MM.1S (cell line): ENCODE measurements around the gene ANKRD29.
A peak's percentile ranks its signal among the peaks of the same experiment; 100 is the strongest.

Experiments
- DNase-seq: peaks from one replicate; pipeline ENCODE4 v3.0.0-alpha.2; 2015
- H2AFZ ChIP-seq: fragments of 300-600 bp; sonication (generic); 2 replicates; pipeline ENCODE4 v1.6.0; 2016; ENCODE audit warnings: antibody characterized with exemption, low read length
- H3F3A ChIP-seq: fragments of 300-600 bp; sonication (generic); 2 replicates; pipeline ENCODE4 v1.6.1; 2016; ENCODE audit warnings: mild to moderate bottlenecking, antibody characterized with exemption, low read length, moderate library complexity, mixed read lengths; ENCODE audit not compliant: insufficient read depth
- H3K27ac ChIP-seq: fragments of 300-600 bp; sonication (generic); 2 replicates; pipeline ENCODE4 v1.5.1; 2016; ENCODE audit warnings: mild to moderate bottlenecking, low read length
- H3K27me3 ChIP-seq: fragments of 300-600 bp; sonication (generic); replicated peaks from 2 replicates; pipeline ENCODE4 v1.6.0; 2016; ENCODE audit warnings: low read length; ENCODE audit not compliant: insufficient read depth
- H3K36me3 ChIP-seq: fragments of 300-600 bp; sonication (generic); replicated peaks from 2 replicates; pipeline ENCODE4 v1.6.1; 2016; ENCODE audit warnings: mild to moderate bottlenecking, low read length, mixed read lengths; ENCODE audit not compliant: insufficient read depth
- H3K4me1 ChIP-seq: fragments of 300-600 bp; sonication (generic); 2 replicates; pipeline ENCODE4 v1.6.1; 2016; ENCODE audit warnings: low read length, mixed read lengths
- H3K4me2 ChIP-seq: fragments of 300-600 bp; sonication (generic); 2 replicates; pipeline ENCODE4 v1.6.0; 2016; ENCODE audit warnings: low read depth, low read length
- H3K4me3 ChIP-seq: fragments of 300-600 bp; sonication (generic); 2 replicates; pipeline ENCODE4 v1.5.1; 2016; ENCODE audit warnings: low read length, mixed read lengths
- H3K79me2 ChIP-seq: fragments of 300-600 bp; sonication (generic); 2 replicates; pipeline ENCODE4 v1.6.1; 2016; ENCODE audit warnings: mixed run types, low read length, mixed read lengths
- H3K9ac ChIP-seq: fragments of 300-600 bp; sonication (generic); 2 replicates; pipeline ENCODE4 v1.6.1; 2016; ENCODE audit warnings: low read length, mixed read lengths
- H3K9me2 ChIP-seq: fragments of 300-600 bp; sonication (generic); replicated peaks from 2 replicates; pipeline ENCODE4 v1.6.1; 2016; ENCODE audit warnings: mild to moderate bottlenecking, low read length, mixed read lengths; ENCODE audit not compliant: insufficient read depth
- H3K9me3 ChIP-seq: fragments of 300-600 bp; sonication (generic); replicated peaks from 2 replicates; pipeline ENCODE4 v1.6.1; 2016; ENCODE audit warnings: mild to moderate bottlenecking, low read length, mixed read lengths; ENCODE audit not compliant: insufficient read depth
- H4K20me1 ChIP-seq: fragments of 300-600 bp; sonication (generic); 2 replicates; pipeline ENCODE4 v1.6.1; 2016; ENCODE audit warnings: mild to moderate bottlenecking, low read length, moderate library complexity, mixed read lengths; ENCODE audit not compliant: insufficient read depth
- EZH2 ChIP-seq: fragments of 300-600 bp; sonication (generic); optimal IDR thresholded peaks from 2 replicates; pipeline ENCODE3; 2017; ENCODE audit warnings: low read depth, mild to moderate bottlenecking, antibody characterized with exemption, low read length, mixed read lengths
- EZH2phosphoT487 ChIP-seq: fragments of 300-600 bp; sonication (generic); IDR thresholded peaks from 2 replicates; pipeline ENCODE4 v1.6.1; 2018; ENCODE audit warnings: antibody characterized with exemption, low read length
- TF ChIP-seq, protein P1 (sequence below): fragments of 300-600 bp; sonication (generic); IDR thresholded peaks from 2 replicates; pipeline ENCODE4 v1.5.1; 2016; ENCODE audit warnings: antibody characterized with exemption, low read length, mixed read lengths

ANKRD29 gene

DNA sequence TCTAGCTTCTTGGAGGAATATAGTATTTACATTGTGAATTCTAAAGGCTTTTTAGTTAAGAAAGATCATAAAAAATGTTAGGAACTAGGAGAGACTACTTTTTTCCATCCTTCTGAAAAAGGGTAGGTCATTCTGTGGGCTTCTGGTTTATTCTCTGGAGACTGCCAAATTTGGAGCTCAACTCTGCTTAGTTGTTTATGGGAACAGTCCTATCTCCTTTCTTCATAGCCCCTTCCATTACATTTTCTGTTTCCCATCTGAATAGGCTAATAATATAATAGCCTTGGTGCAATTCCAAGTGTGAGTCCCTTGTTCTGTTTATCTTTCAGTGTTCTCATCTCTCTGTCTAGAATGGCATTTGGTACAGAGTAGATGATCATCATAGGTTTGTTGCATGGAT is 42.1 kb upstream of the ANKRD29 start:
- Histone ChIP-seq H3K27me3 (no peaks in the 10 kb centered on the region), H4K20me1 (no peaks in the 10 kb centered on the region), H3K4me3 (no peak overlapping the region), H3K9ac (no peak overlapping the region), H3K4me2 (no peak overlapping the region), H3K9me3 (no peaks in the 10 kb centered on the region), H3F3A (no peaks in the 10 kb centered on the region), H2AFZ (no peak overlapping the region), H3K27ac (no peak overlapping the region), H3K9me2 (no peaks in the 10 kb centered on the region), H3K36me3 (no peaks in the 10 kb centered on the region), H3K4me1 (peaks cover 7% of the 10 kb centered on the region; the same call in 1 of the 2 replicates), H3K79me2 (no peaks in the 10 kb centered on the region)
- TF ChIP-seq, protein P1, sequence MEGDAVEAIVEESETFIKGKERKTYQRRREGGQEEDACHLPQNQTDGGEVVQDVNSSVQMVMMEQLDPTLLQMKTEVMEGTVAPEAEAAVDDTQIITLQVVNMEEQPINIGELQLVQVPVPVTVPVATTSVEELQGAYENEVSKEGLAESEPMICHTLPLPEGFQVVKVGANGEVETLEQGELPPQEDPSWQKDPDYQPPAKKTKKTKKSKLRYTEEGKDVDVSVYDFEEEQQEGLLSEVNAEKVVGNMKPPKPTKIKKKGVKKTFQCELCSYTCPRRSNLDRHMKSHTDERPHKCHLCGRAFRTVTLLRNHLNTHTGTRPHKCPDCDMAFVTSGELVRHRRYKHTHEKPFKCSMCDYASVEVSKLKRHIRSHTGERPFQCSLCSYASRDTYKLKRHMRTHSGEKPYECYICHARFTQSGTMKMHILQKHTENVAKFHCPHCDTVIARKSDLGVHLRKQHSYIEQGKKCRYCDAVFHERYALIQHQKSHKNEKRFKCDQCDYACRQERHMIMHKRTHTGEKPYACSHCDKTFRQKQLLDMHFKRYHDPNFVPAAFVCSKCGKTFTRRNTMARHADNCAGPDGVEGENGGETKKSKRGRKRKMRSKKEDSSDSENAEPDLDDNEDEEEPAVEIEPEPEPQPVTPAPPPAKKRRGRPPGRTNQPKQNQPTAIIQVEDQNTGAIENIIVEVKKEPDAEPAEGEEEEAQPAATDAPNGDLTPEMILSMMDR, result no peak
- TF ChIP-seq EZH2, result no peak
- no peak for TF ChIP-seq EZH2phosphoT487
- no peak for DNase-seq

DNA sequence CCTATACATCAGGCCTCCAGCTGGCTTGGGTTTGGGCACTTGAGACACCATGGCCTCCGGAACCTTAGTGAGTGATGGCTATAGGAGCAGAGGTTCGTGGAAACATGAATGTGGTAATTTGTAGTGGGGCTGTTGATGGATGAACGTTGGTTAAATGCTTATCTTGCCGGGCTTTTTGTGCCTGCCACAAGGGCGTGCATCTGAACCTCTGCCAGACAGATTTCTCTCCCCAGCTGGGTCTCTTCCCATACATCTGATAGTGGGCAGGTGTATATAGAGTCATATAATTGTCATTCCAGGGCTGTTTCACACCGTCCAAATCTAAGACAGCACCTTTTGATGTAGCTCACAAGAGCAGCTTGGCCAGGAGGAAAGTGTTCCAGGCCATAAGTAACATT is 41.3 kb upstream of the ANKRD29 start:
- Histone ChIP-seq H3K4me3 (no peak overlapping the region), H3K27ac (no peak overlapping the region), H4K20me1 (no peaks in the 10 kb centered on the region), H2AFZ (no peak overlapping the region), H3K4me1 (peaks cover 7% of the 10 kb centered on the region; the same call in 1 of the 2 replicates), H3K79me2 (no peaks in the 10 kb centered on the region), H3K9me2 (no peaks in the 10 kb centered on the region), H3K9ac (no peak overlapping the region), H3K27me3 (no peaks in the 10 kb centered on the region), H3F3A (no peaks in the 10 kb centered on the region), H3K4me2 (no peak overlapping the region), H3K36me3 (no peaks in the 10 kb centered on the region), H3K9me3 (no peaks in the 10 kb centered on the region)
- DNase-seq, result no peak
- TF ChIP-seq, protein P1, result no peak
- TF ChIP-seq EZH2 (no peak), EZH2phosphoT487 (no peak)

DNA sequence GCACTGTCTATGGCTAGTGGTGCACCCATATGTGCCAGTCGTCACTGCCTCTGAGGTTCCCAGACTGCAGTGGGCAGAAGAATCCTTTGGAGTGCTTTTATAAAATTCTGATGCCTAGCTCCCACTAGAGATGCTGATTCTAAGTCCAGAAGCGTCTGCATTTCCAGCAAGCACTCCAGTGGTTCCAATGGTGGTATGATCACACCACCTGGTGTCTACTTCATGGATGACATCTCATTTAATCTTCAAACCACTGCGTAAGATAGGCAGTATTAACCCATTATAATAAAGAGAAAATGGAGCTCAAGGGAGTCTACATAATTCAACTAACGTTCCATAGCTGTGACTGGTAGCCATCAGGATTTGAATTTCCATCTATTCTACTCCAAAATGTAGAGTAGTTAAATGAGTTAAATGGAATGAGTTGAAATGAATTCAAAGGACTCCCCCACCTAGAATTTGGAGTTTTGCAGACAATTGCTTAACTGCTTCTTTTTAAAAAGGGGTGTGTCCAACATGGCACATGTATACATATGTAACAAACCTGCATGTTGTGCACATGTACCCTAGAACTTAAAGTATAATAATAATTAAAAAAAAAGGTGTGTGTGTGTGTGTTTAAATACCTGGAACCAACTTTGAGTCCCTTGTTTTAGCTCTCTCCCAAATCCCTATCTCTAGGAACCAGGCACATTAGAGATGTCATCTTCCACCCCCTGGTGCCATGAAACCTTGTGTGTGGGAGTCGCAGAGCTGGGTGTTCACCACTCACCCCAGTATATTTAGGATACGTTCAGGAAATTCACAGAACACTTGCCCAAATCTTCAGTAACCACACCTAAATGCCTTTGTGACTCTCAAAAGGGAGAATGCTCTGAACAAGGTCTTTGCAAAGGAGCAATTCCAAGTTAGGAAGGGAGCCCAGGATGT is 40.6 kb upstream of the ANKRD29 start:
- Histone ChIP-seq H2AFZ (no peak overlapping the region), H3K4me1 (peaks cover 7% of the 10 kb centered on the region; the same call in 1 of the 2 replicates), H3K9ac (no peak overlapping the region), H3K9me2 (no peaks in the 10 kb centered on the region), H3K9me3 (no peaks in the 10 kb centered on the region), H3K27me3 (no peaks in the 10 kb centered on the region), H3K79me2 (no peaks in the 10 kb centered on the region), H3F3A (no peaks in the 10 kb centered on the region), H3K36me3 (no peaks in the 10 kb centered on the region), H3K27ac (no peak overlapping the region), H3K4me3 (no peak overlapping the region), H4K20me1 (no peaks in the 10 kb centered on the region), H3K4me2 (no peak overlapping the region)
- DNase-seq, result no peak
- TF ChIP-seq EZH2 (no peak), EZH2phosphoT487 (no peak)
- TF ChIP-seq, protein P1, result peak; percentile 32; the same call in 1 of the 2 replicates
